GM10248 (cell line): Measurements from ENCODE around the gene LRP6.
"Not testable (repeated sequence)": the region's sequence is repeated elsewhere in the genome, so short reads cannot be mapped to it uniquely, and the experiment has no call there.

ENCODE experiments used
- CTCF ChIA-PET: fragments of 300-600 bp; sonication (Branson Sonifier 250); formaldehyde crosslinking; extraction: SDS; loops from one replicate; lab custom pipeline; 2021; ENCODE audit warnings: antibody characterized with exemption; lab: Yijun Ruan, JAX
- POLR2A ChIA-PET: fragments of 350-650 bp; sonication (Branson Sonifier 250); formaldehyde crosslinking; extraction: SDS; loops from one replicate; lab custom pipeline; 2020; ENCODE audit warnings: antibody characterized with exemption; lab: Yijun Ruan, JAX
- DNase-seq: peaks from one replicate; pipeline ENCODE4 v3.0.0; 2012; ENCODE audit errors: extremely low spot score
- CTCF ChIP-seq: IDR thresholded peaks from 2 replicates; pipeline ENCODE4 v1.5.1; 2012; ENCODE audit warnings: mild to moderate bottlenecking, low read depth; ENCODE audit errors: extremely low read depth, missing control alignments, control extremely low read depth

Gene LRP6

DNA sequence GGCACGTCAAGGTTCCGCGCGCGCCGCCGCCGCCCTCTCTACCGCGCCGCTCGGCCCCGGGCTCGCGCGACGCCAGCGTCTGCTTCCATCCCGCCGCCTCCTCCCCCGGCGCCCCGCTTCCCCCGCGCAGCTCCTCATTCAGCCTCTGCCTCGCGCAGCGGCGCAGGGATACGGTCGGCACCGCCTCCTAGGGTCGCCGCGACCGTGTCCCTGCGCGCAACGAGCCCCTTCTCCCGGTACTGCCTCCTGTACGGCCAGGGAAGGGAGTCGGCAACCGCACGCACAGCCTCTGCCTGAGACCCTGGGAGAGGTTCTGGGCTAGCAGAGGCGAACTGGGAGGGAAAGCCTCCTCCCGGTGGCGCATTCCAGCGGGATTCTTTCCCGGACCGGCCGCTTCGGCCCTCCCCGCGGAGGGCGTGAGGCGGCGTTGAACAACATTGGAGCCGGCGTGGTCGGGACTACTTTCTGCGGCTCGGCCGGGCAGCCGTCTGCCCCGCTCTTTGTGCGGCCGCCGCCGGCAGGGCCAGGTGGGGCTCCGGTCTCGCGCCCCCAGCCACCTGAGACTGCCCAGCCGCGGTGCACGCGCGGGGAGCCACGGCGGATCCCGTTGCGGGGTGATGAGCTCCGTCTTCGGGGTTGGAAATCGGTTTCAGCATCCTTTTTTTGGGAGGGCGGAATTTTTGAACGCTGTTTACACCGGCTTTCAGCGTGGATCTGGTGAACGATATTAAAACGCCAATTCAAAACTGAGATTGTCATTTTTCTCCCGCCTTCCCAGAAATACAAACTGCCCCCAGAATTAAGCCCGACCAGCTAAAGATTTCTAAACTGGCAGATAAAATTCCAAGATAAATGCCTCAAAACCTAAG is at the start of gene LRP6:
Gene LRP6, minus strand, starts transcription at position 172 of the 869 bp plus-strand sequence. CDS start 309 bp downstream, outside the sequence.
- CTCF ChIA-PET, result interaction anchor here (0.7 to 1.9 kb wide), 2 partner anchors 9 to 234 kb away, joined by 3 to 4 read pairs; no protein-coding TSS in a partner anchor
- peak; percentile 89 for DNase-seq
- POLR2A ChIA-PET, result interaction anchor here (0.5 to 1.2 kb wide), 6 partner anchors 9 to 931 kb away, joined by 3 to 8 read pairs (median 3); no protein-coding TSS in a partner anchor
- TF ChIP-seq CTCF, result no peak

DNA sequence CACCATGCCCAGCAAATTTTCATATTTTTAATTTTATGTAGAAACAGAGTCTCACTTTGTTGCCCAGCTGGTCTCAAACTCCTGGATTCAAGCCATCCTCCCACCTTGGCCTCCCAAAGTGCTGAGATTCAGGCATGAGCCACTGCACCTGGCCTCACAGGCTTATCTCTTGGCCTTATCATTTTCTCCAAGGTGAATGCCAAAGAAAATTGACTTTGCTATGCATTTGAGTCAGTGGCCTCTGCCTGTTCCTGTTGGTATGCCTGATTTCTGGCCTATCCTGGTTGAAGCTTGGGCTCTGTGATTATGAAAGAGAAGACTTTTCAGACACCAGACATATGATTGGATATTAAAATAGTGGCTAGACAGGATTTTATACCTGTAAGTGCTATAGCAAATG is 49.0 kb upstream of the LRP6 start:
- no peak for TF ChIP-seq CTCF
- no peak for DNase-seq
- ChIA-PET CTCF (interaction anchor here (1.5 to 4.2 kb wide), 2 partner anchors 11 to 13 kb away, joined by 5 to 15 read pairs; no protein-coding TSS in a partner anchor), POLR2A (no interaction called here)

DNA sequence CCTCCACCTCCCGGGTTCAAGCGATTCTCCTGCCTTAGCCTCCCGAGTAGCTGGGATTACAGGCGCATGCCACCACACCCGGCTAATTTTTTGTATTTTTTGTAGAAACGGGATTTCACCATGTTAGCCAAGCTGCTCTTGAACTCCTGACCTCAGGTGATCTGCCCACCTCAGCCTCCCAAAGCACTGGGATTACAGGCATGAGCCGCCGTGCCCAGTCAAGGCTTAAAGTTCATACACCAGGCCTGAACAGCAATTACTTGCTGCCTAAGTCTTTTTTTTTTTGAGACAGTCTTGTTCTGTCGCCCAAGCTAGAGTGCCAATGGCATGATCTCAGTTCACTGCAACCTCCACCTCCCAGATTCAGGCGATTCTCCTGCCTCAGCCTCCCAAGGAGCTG is 43.9 kb upstream of the LRP6 start:
- CTCF ChIA-PET, result interaction anchor here (0.9 kb wide), 1 partner anchor 16 kb away, joined by 3 read pairs; no protein-coding TSS in a partner anchor
- POLR2A ChIA-PET, DNase-seq: not testable (repeated sequence)

DNA sequence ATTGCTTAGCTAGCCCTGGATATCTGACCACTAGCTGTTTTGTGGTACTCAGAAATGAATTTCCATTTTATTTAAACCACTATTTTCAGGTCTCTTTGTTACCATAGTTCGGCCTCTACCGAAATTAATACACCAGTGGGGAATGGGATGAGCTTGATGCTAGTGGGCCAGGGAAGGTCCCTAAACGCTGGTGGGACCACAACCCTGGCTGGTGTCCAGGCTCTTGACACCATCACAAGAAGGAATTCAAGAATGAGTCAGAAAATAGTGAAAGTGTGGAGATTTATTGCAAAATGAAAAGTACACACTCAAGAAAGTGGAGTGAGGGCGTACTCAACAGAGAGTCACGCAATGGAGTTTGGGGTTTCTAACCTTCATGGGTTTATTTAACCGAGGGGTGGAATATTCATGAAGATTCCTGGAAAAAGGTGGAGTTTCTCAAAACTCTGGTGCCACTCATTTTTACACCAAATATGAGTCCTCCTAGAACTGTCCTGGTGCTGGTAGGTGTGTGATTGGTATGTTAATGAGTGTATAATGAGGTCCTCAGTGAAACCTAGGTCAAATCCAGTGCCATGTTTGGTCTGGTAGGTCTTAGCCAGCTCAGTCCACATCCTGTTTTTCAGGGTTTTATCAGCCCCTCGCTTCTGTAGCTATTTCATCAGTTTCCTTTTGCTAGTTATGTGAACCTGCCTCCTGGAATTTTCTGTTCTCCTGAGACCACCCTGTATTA is 38.9 kb upstream of the LRP6 start:
- no peak for DNase-seq
- ChIA-PET CTCF (interaction anchor here (1.1 kb wide), 1 partner anchor 22 kb away, joined by 3 read pairs; no protein-coding TSS in a partner anchor), POLR2A (no interaction called here)
- TF ChIP-seq CTCF, result no peak

GRCh38 chr12:12302976-12303375 is 36.1 kb upstream of the LRP6 start:
- no peak for DNase-seq
- TF ChIP-seq CTCF, result no peak
- ChIA-PET POLR2A (no interaction called here), CTCF (no interaction called here)

GRCh38 chr12:12301122-12301521 is 34.3 kb upstream of the LRP6 start:
- CTCF ChIA-PET, result interaction anchor here (1.5 kb wide), 1 partner anchor 15 kb away, joined by 4 read pairs; no protein-coding TSS in a partner anchor
- DNase-seq, result no peak
- no peak for TF ChIP-seq CTCF
- POLR2A ChIA-PET, result no interaction called here
